ENCODE measurements around the gene SLC26A9. TPM values are rescaled to one million over a fixed set of nuclear protein-coding genes. Genes with fewer than 3 reads are reported as not detected.

SLC26A9 gene
- total and polyA plus RNA-seq, 10 of the 15 experiments (the other 5 are each of a cell fraction or from before 2014, with no cell fraction given), result 0.09 to 0.40 (median 0.17) TPM

DNA sequence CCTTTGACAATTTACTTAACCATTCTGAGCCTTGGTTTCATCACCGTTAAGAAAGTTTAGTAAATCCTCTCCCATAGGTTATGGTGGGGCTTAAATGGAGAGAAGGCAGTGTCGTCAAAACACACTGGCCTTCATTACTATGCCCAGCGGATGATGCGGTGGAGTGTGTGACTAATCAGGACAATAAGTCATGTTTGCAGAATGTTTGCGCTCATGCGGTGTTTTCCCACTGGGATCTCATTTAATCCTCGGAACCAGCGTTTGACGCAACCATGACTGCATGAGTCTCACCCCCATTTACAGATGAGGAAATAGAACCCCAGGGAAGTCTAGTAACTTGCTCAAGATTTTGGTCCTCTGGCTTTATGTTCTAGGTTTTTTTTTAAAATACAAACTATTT is 17.5 kb downstream of the SLC26A9 start (continued):
- TF ChIP-seq NRF1 (conservative IDR thresholded peaks at IDR 0.05; ENCODE audit: low read depth, low read length) (no peak), CREB1 (IDR thresholded peaks at IDR 0.05; ENCODE audit: low read depth) (no peak), MEF2B (IDR thresholded peaks at IDR 0.05; ENCODE audit: partially characterized antibody, poor library complexity, severe bottlenecking) (no peak), RAD51 (IDR thresholded peaks at IDR 0.05) (no peak), ESRRA (IDR thresholded peaks at IDR 0.05; ENCODE audit: low read length) (no peak), FOXM1 (IDR thresholded peaks at IDR 0.05; ENCODE audit: low read depth, low read length) (no peak), SIX5 (IDR thresholded peaks at IDR 0.05; ENCODE audit: low read depth, low read length, severe bottlenecking) (no peak), TCF7 (IDR thresholded peaks at IDR 0.05; ENCODE audit: borderline replicate concordance) (no peak), RBBP5 (conservative IDR thresholded peaks at IDR 0.05) (no peak), TARDBP (IDR thresholded peaks at IDR 0.05; ENCODE audit: borderline replicate concordance) (no peak), SPI1 (IDR thresholded peaks at IDR 0.05; ENCODE audit: borderline replicate concordance, insufficient read depth, low read depth, low read length) (no peak), NFYA (IDR thresholded peaks at IDR 0.05; ENCODE audit: borderline replicate concordance, low read depth, low read length) (no peak)
- TF ChIP-seq, protein P1, sequence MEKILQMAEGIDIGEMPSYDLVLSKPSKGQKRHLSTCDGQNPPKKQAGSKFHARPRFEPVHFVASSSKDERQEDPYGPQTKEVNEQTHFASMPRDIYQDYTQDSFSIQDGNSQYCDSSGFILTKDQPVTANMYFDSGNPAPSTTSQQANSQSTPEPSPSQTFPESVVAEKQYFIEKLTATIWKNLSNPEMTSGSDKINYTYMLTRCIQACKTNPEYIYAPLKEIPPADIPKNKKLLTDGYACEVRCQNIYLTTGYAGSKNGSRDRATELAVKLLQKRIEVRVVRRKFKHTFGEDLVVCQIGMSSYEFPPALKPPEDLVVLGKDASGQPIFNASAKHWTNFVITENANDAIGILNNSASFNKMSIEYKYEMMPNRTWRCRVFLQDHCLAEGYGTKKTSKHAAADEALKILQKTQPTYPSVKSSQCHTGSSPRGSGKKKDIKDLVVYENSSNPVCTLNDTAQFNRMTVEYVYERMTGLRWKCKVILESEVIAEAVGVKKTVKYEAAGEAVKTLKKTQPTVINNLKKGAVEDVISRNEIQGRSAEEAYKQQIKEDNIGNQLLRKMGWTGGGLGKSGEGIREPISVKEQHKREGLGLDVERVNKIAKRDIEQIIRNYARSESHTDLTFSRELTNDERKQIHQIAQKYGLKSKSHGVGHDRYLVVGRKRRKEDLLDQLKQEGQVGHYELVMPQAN (conservative IDR thresholded peaks at IDR 0.05), result no peak

DNA sequence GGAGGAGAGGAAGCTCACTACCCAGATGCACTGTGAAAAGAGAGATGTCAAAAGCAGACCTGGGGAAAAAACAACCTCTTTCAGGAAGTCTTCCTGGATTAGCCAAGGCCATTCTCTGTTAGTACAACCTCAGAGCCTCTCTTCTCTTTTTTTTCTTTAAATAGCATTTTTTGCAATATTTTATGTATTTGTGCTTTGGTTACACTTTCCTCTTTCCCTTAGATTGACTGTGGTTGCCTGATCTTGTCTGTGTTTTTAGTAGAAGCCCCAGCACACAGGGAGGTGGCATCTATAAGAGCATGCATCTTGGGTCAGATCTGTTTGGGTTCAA is 18.8 kb downstream of the SLC26A9 start:
- no peak overlapping the region for H2AFZ ChIP-seq (ENCODE audit: control insufficient read depth, low read depth, low read length)
- FAIRE-seq (no peak), DNase-seq (ENCODE audit: low read depth, low spot score) (no peak), ATAC-seq (no peak)
- no TSS peak for BruUV-seq (replicated peaks)
- H3K79me2 ChIP-seq (ENCODE audit: control insufficient read depth, insufficient read depth, low read length), result no peaks in the 10 kb centered on the region
- in situ Hi-C loops (cut with MboI), result no loop called here
- POLR2A ChIA-PET, result no interaction called here
- H3K9ac ChIP-seq (ENCODE audit: control insufficient read depth, insufficient read depth, low read length), result no peak overlapping the region
- no peaks in the 10 kb centered on the region for H3K36me3 ChIP-seq (ENCODE audit: control insufficient read depth in 2 of 2, insufficient read depth in 2 of 2, low read length in 1 of 2)
- intact Hi-C loops (cut with micrococcal nuclease; ENCODE audit: unreplicated experiment), result no loop called here
- no peaks in the 10 kb centered on the region for H3K9me3 ChIP-seq (replicated peaks; ENCODE audit: control insufficient read depth, insufficient read depth, low read length)
- H4K20me1 ChIP-seq (ENCODE audit: control insufficient read depth, insufficient read depth), result peaks cover 2% of the 10 kb centered on the region; the same call in 1 of the 2 replicates
- no peaks in the 10 kb centered on the region for H3K4me1 ChIP-seq (ENCODE audit: control insufficient read depth, insufficient read depth, low read length)
- H3K27ac ChIP-seq (ENCODE audit: control insufficient read depth, insufficient read depth), result no peak overlapping the region
- SMC1A ChIA-PET (ENCODE audit: uncharacterized antibody, unreplicated experiment), result interaction anchor here (1.8 kb wide), 1 partner anchor 53 kb away, joined by 9 read pairs; no protein-coding TSS in a partner anchor
- CTCF ChIA-PET, result interaction anchor here (2.2 kb wide), 1 partner anchor 53 kb away, joined by 11 read pairs; no protein-coding TSS in a partner anchor
- no peak overlapping the region for H3K4me2 ChIP-seq (ENCODE audit: control insufficient read depth, insufficient read depth)
- H3K4me3 ChIP-seq, result no peak overlapping the region
- RAD21 ChIA-PET (ENCODE audit: unreplicated experiment), result no interaction called here
- H3K27me3 ChIP-seq (replicated peaks in 1 of 2; ENCODE audit: control insufficient read depth in 2 of 2, insufficient read depth in 2 of 2, low read length in 1 of 2), result peaks cover under 1 to 8% of the 10 kb centered on the region in 2 experiments; a peak in 2 of 4 replicates
- TF ChIP-seq, protein P2, sequence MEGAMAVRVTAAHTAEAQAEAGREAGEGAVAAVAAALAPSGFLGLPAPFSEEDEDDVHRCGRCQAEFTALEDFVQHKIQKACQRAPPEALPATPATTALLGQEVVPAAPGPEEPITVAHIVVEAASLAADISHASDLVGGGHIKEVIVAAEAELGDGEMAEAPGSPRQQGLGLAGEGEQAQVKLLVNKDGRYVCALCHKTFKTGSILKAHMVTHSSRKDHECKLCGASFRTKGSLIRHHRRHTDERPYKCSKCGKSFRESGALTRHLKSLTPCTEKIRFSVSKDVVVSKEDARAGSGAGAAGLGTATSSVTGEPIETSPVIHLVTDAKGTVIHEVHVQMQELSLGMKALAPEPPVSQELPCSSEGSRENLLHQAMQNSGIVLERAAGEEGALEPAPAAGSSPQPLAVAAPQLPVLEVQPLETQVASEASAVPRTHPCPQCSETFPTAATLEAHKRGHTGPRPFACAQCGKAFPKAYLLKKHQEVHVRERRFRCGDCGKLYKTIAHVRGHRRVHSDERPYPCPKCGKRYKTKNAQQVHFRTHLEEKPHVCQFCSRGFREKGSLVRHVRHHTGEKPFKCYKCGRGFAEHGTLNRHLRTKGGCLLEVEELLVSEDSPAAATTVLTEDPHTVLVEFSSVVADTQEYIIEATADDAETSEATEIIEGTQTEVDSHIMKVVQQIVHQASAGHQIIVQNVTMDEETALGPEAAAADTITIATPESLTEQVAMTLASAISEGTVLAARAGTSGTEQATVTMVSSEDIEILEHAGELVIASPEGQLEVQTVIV (IDR thresholded peaks at IDR 0.05; ENCODE audit: borderline replicate concordance, partially characterized antibody), result no peak
- TF ChIP-seq, protein P3, sequence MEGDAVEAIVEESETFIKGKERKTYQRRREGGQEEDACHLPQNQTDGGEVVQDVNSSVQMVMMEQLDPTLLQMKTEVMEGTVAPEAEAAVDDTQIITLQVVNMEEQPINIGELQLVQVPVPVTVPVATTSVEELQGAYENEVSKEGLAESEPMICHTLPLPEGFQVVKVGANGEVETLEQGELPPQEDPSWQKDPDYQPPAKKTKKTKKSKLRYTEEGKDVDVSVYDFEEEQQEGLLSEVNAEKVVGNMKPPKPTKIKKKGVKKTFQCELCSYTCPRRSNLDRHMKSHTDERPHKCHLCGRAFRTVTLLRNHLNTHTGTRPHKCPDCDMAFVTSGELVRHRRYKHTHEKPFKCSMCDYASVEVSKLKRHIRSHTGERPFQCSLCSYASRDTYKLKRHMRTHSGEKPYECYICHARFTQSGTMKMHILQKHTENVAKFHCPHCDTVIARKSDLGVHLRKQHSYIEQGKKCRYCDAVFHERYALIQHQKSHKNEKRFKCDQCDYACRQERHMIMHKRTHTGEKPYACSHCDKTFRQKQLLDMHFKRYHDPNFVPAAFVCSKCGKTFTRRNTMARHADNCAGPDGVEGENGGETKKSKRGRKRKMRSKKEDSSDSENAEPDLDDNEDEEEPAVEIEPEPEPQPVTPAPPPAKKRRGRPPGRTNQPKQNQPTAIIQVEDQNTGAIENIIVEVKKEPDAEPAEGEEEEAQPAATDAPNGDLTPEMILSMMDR (IDR thresholded peaks at IDR 0.05 in 2 of 3, conservative IDR thresholded peaks at IDR 0.05 in 1 of 3; ENCODE audit: control insufficient read depth in 2 of 3, extremely low read depth in 1 of 3, insufficient read depth in 1 of 3, low read depth in 3 of 3, low read length in 3 of 3), result no peak
- TF ChIP-seq BRCA1 (IDR thresholded peaks at IDR 0.05; ENCODE audit: low read depth, low read length) (no peak), NFXL1 (IDR thresholded peaks at IDR 0.05; ENCODE audit: borderline replicate concordance) (no peak), NRF1 (conservative IDR thresholded peaks at IDR 0.05; ENCODE audit: low read depth, low read length) (no peak), ZNF274 (IDR thresholded peaks at IDR 0.05; ENCODE audit: insufficient read depth, insufficient read length) (no peak), MEF2A (IDR thresholded peaks at IDR 0.05; ENCODE audit: insufficient read depth, low read depth, low read length) (no peak)
